GM23338 (cell line): ENCODE data around the gene FOXL2. TPM values are rescaled to one million over a fixed set of nuclear protein-coding genes. Genes with fewer than 3 reads are reported as not detected.

Source experiments
- ATAC-seq: fragments of 200-7000 bp; cut with Tn5 transposase; 3 replicates; pipeline ENCODE4 v1.9.1; 2020
- DNase-seq: peaks from one replicate; pipeline ENCODE4 v3.0.0-alpha.2; 2015; ENCODE audit warnings: low spot score
- H2AFZ ChIP-seq: fragments of 200-600 bp; sonication (generic); 2 replicates; pipeline ENCODE4 v1.8.0; 2016; ENCODE audit warnings: antibody characterized with exemption, mild to moderate bottlenecking, moderate library complexity
- H3F3A ChIP-seq: fragments of 200-600 bp; sonication (generic); replicated peaks from 2 replicates; pipeline ENCODE4 v1.8.0; 2017; ENCODE audit warnings: antibody characterized with exemption, mixed run types, low read depth
- H3K27ac ChIP-seq: fragments of 200-600 bp; sonication (generic); 2 replicates; pipeline ENCODE4 v1.6.1; 2016; ENCODE audit warnings: low read depth
- H3K27me3 ChIP-seq: fragments of 200-600 bp; sonication (generic); 2 replicates; pipeline ENCODE4 v1.8.0; 2016; ENCODE audit warnings: mild to moderate bottlenecking, mixed run types, moderate library complexity; ENCODE audit not compliant: insufficient read depth
- H3K36me3 ChIP-seq: fragments of 200-600 bp; sonication (generic); 2 replicates; pipeline ENCODE4 v1.8.0; 2016; ENCODE audit warnings: mild to moderate bottlenecking; ENCODE audit not compliant: insufficient read depth
- H3K4me1 ChIP-seq: fragments of 200-600 bp; sonication (generic); 2 replicates; pipeline ENCODE4 v1.8.0; 2016; ENCODE audit warnings: mild to moderate bottlenecking, moderate library complexity; ENCODE audit not compliant: insufficient read depth
- H3K4me2 ChIP-seq: fragments of 200-600 bp; sonication (generic); 2 replicates; pipeline ENCODE4 v1.7.1; 2017; ENCODE audit warnings: mixed run types
- H3K4me3 ChIP-seq: fragments of 200-600 bp; sonication (generic); 2 replicates; pipeline ENCODE4 v1.6.1; 2016; ENCODE audit warnings: mixed run types
- H3K79me2 ChIP-seq: fragments of 200-600 bp; sonication (generic); replicated peaks from 2 replicates; pipeline ENCODE4 v1.8.0; 2017; ENCODE audit warnings: mild to moderate bottlenecking; ENCODE audit not compliant: insufficient read depth
- H3K9me2 ChIP-seq: fragments of 200-600 bp; sonication (generic); 2 replicates; pipeline ENCODE4 v1.8.0; 2017; ENCODE audit not compliant: insufficient read depth
- H4K20me1 ChIP-seq: fragments of 200-600 bp; sonication (generic); replicated peaks from 2 replicates; pipeline ENCODE4 v1.8.0; 2017; ENCODE audit warnings: mild to moderate bottlenecking; ENCODE audit not compliant: insufficient read depth
- H3K27ac Mint-ChIP-seq: 2 replicates; pipeline ENCODE4 v1.8.0; 2020; ENCODE audit warnings: inconsistent platforms, mild to moderate bottlenecking, moderate library complexity, mixed read lengths
- H3K27me3 Mint-ChIP-seq: 3 replicates; pipeline ENCODE4 v1.8.0; 2022; ENCODE audit warnings: low read depth, mild to moderate bottlenecking, moderate library complexity, mixed read lengths, inconsistent platforms; ENCODE audit not compliant: insufficient read depth, poor library complexity
- H3K36me3 Mint-ChIP-seq: 3 replicates; pipeline ENCODE4 v1.8.0; 2021; ENCODE audit warnings: low read depth, mild to moderate bottlenecking, inconsistent platforms, moderate library complexity, mixed read lengths
- H3K4me1 Mint-ChIP-seq: 3 replicates; pipeline ENCODE4 v1.8.0; 2020; ENCODE audit warnings: mild to moderate bottlenecking, inconsistent platforms, mixed read lengths
- H3K4me3 Mint-ChIP-seq: 3 replicates; pipeline ENCODE4 v1.8.0; 2021; ENCODE audit warnings: moderate library complexity, mild to moderate bottlenecking, inconsistent platforms, mixed read lengths
- H3K9me3 Mint-ChIP-seq: 3 replicates; pipeline ENCODE4 v1.8.0; 2020; ENCODE audit warnings: moderate library complexity, mild to moderate bottlenecking, inconsistent platforms, mixed read lengths
- CREB1 ChIP-seq: fragments of 250-450 bp; sonication (Bioruptor Pico); IDR thresholded peaks from 2 replicates; pipeline ENCODE4 v1.5.0; 2020; ENCODE audit warnings: low read depth, mild to moderate bottlenecking, moderate library complexity
- EZH2 ChIP-seq: fragments of 200-600 bp; sonication (generic); IDR thresholded peaks from one replicate; pipeline ENCODE4 v1.8.0; 2017; ENCODE audit warnings: antibody characterized with exemption, mild to moderate bottlenecking, low read depth; ENCODE audit not compliant: unreplicated experiment
- JUNB ChIP-seq: IDR thresholded peaks from one replicate; pipeline ENCODE4 v1.6.1; 2016; ENCODE audit warnings: antibody characterized with exemption; ENCODE audit not compliant: unreplicated experiment
- NANOG ChIP-seq: IDR thresholded peaks from 2 replicates; pipeline ENCODE4 v1.6.1; 2016; ENCODE audit warnings: antibody characterized with exemption, borderline replicate concordance
- POLR2AphosphoS5 ChIP-seq: IDR thresholded peaks from 2 replicates; pipeline ENCODE4 v1.6.1; 2016; ENCODE audit warnings: antibody characterized with exemption, low read depth
- STAT1 ChIP-seq: IDR thresholded peaks from one replicate; pipeline ENCODE4 v1.6.1; 2016; ENCODE audit warnings: antibody characterized with exemption; ENCODE audit not compliant: unreplicated experiment
- ZNF114 ChIP-seq: fragments of 250-450 bp; sonication (Bioruptor Pico); IDR thresholded peaks from 2 replicates; pipeline ENCODE4 v1.5.0; 2020; ENCODE audit warnings: mild to moderate bottlenecking, moderate library complexity
- polyA plus RNA-seq: library from polyadenylated mRNA; unstranded; fragments of >200 nt; fragmentation: Nextera tagmentation; extraction: Ambion mirVana; gene quantifications from 2 replicates; pipeline ENCODE4 v1.2.1, GENCODE V29; 2016
- total RNA-seq: library from RNA; depleted of rRNA; stranded (reverse); fragments of >200 nt; shearing (Covaris generic); gene quantifications from 2 replicates; pipeline ENCODE4 v1.2.3, GENCODE V29; 2014
- TF ChIP-seq, protein P1 (sequence below): IDR thresholded peaks from one replicate; pipeline ENCODE4 v1.6.1; 2018; ENCODE audit warnings: antibody characterized with exemption; ENCODE audit not compliant: unreplicated experiment
- TF ChIP-seq, protein P2 (sequence below), 2 experiments: fragments of 200-600 bp in 1 of 2; sonication (generic) in 1 of 2; conservative IDR thresholded peaks; 2 replicates each; pipeline versions ENCODE4 v1.5.1 to v1.6.1; 2016 to 2017; ENCODE audit warnings: antibody characterized with exemption in 2 of 2, low read depth in 2 of 2, mild to moderate bottlenecking in 2 of 2, moderate library complexity in 1 of 2
- TF ChIP-seq, protein P3 (sequence below): fragments of 250-450 bp; sonication (Bioruptor Pico); IDR thresholded peaks from 2 replicates; pipeline ENCODE4 v1.5.0; 2020; ENCODE audit warnings: mild to moderate bottlenecking, moderate library complexity

Gene FOXL2
- total and polyA plus RNA-seq, 2 experiments from 2014 or later, result 0.89 to 3.5 TPM

DNA sequence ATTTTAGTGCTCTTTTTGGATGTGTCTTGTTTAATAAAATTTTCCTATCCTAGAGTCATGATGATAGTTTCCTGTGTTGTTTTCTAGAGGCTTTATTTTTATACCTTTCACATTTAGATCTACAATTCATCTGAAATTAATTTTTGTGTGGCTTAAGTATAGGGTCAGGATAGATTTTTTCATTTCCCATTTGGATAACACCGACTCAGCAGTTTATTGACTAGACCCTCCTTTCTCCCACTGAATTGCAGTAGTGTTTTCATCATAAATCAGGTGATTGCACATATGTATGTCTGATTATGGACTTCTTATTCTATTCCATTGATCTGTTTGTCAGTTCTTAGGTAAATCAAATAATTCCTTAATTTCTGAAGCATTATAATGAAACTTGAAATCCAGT is 48.8 kb upstream of the FOXL2 start (continued):
- TF ChIP-seq, protein P1, sequence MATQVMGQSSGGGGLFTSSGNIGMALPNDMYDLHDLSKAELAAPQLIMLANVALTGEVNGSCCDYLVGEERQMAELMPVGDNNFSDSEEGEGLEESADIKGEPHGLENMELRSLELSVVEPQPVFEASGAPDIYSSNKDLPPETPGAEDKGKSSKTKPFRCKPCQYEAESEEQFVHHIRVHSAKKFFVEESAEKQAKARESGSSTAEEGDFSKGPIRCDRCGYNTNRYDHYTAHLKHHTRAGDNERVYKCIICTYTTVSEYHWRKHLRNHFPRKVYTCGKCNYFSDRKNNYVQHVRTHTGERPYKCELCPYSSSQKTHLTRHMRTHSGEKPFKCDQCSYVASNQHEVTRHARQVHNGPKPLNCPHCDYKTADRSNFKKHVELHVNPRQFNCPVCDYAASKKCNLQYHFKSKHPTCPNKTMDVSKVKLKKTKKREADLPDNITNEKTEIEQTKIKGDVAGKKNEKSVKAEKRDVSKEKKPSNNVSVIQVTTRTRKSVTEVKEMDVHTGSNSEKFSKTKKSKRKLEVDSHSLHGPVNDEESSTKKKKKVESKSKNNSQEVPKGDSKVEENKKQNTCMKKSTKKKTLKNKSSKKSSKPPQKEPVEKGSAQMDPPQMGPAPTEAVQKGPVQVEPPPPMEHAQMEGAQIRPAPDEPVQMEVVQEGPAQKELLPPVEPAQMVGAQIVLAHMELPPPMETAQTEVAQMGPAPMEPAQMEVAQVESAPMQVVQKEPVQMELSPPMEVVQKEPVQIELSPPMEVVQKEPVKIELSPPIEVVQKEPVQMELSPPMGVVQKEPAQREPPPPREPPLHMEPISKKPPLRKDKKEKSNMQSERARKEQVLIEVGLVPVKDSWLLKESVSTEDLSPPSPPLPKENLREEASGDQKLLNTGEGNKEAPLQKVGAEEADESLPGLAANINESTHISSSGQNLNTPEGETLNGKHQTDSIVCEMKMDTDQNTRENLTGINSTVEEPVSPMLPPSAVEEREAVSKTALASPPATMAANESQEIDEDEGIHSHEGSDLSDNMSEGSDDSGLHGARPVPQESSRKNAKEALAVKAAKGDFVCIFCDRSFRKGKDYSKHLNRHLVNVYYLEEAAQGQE, result no peak
- TF ChIP-seq, protein P2, sequence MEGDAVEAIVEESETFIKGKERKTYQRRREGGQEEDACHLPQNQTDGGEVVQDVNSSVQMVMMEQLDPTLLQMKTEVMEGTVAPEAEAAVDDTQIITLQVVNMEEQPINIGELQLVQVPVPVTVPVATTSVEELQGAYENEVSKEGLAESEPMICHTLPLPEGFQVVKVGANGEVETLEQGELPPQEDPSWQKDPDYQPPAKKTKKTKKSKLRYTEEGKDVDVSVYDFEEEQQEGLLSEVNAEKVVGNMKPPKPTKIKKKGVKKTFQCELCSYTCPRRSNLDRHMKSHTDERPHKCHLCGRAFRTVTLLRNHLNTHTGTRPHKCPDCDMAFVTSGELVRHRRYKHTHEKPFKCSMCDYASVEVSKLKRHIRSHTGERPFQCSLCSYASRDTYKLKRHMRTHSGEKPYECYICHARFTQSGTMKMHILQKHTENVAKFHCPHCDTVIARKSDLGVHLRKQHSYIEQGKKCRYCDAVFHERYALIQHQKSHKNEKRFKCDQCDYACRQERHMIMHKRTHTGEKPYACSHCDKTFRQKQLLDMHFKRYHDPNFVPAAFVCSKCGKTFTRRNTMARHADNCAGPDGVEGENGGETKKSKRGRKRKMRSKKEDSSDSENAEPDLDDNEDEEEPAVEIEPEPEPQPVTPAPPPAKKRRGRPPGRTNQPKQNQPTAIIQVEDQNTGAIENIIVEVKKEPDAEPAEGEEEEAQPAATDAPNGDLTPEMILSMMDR (conservative IDR thresholded peaks at IDR 0.05; ENCODE audit: low read depth in 2 of 2), result no peak
- TF ChIP-seq NANOG (no peak), POLR2AphosphoS5 (no peak)

DNA sequence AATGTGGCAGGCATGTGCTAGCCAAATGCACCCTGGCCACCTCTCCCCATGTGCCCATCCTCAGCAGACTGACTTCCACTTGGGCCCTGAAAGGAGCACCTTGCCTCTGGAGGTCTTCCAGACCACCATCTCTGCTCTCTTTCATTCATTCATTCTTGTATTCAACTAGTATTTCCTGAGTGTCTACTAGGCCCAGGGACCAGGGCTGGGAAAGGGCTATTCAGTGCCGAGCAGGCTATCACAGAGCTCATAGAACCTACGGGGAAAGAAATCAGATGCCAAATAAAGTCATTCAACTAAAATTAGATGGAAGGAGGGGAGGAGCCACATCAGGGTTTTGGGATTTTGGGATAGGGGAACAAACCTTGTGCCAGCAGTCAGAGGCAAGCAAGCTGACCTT is 40.2 kb upstream of the FOXL2 start:
- H3K36me3 ChIP-seq, result no peaks in the 10 kb centered on the region
- Mint-ChIP-seq H3K4me3 (no peak overlapping the region), H3K9me3 (no peaks in the 10 kb centered on the region), H3K27ac (no peak overlapping the region), H3K36me3 (no peaks in the 10 kb centered on the region), H3K4me1 (no peaks in the 10 kb centered on the region), H3K27me3 (peaks cover 3% of the 10 kb centered on the region)
- no peaks in the 10 kb centered on the region for H3K9me2 ChIP-seq
- no peak overlapping the region for H3K27ac ChIP-seq
- no peaks in the 10 kb centered on the region for H3K79me2 ChIP-seq
- no peak overlapping the region for H3K4me3 ChIP-seq
- H3K4me1 ChIP-seq, result no peaks in the 10 kb centered on the region
- no peaks in the 10 kb centered on the region for H4K20me1 ChIP-seq
- no peaks in the 10 kb centered on the region for H3F3A ChIP-seq
- DNase-seq (no peak), ATAC-seq (no peak)
- H2AFZ ChIP-seq, result 0 out of 2 replicates have a peak overlapping the region, but pooled peaks have one; percentile 18
- no peaks in the 10 kb centered on the region for H3K27me3 ChIP-seq
- no peak overlapping the region for H3K4me2 ChIP-seq
- TF ChIP-seq, protein P3, sequence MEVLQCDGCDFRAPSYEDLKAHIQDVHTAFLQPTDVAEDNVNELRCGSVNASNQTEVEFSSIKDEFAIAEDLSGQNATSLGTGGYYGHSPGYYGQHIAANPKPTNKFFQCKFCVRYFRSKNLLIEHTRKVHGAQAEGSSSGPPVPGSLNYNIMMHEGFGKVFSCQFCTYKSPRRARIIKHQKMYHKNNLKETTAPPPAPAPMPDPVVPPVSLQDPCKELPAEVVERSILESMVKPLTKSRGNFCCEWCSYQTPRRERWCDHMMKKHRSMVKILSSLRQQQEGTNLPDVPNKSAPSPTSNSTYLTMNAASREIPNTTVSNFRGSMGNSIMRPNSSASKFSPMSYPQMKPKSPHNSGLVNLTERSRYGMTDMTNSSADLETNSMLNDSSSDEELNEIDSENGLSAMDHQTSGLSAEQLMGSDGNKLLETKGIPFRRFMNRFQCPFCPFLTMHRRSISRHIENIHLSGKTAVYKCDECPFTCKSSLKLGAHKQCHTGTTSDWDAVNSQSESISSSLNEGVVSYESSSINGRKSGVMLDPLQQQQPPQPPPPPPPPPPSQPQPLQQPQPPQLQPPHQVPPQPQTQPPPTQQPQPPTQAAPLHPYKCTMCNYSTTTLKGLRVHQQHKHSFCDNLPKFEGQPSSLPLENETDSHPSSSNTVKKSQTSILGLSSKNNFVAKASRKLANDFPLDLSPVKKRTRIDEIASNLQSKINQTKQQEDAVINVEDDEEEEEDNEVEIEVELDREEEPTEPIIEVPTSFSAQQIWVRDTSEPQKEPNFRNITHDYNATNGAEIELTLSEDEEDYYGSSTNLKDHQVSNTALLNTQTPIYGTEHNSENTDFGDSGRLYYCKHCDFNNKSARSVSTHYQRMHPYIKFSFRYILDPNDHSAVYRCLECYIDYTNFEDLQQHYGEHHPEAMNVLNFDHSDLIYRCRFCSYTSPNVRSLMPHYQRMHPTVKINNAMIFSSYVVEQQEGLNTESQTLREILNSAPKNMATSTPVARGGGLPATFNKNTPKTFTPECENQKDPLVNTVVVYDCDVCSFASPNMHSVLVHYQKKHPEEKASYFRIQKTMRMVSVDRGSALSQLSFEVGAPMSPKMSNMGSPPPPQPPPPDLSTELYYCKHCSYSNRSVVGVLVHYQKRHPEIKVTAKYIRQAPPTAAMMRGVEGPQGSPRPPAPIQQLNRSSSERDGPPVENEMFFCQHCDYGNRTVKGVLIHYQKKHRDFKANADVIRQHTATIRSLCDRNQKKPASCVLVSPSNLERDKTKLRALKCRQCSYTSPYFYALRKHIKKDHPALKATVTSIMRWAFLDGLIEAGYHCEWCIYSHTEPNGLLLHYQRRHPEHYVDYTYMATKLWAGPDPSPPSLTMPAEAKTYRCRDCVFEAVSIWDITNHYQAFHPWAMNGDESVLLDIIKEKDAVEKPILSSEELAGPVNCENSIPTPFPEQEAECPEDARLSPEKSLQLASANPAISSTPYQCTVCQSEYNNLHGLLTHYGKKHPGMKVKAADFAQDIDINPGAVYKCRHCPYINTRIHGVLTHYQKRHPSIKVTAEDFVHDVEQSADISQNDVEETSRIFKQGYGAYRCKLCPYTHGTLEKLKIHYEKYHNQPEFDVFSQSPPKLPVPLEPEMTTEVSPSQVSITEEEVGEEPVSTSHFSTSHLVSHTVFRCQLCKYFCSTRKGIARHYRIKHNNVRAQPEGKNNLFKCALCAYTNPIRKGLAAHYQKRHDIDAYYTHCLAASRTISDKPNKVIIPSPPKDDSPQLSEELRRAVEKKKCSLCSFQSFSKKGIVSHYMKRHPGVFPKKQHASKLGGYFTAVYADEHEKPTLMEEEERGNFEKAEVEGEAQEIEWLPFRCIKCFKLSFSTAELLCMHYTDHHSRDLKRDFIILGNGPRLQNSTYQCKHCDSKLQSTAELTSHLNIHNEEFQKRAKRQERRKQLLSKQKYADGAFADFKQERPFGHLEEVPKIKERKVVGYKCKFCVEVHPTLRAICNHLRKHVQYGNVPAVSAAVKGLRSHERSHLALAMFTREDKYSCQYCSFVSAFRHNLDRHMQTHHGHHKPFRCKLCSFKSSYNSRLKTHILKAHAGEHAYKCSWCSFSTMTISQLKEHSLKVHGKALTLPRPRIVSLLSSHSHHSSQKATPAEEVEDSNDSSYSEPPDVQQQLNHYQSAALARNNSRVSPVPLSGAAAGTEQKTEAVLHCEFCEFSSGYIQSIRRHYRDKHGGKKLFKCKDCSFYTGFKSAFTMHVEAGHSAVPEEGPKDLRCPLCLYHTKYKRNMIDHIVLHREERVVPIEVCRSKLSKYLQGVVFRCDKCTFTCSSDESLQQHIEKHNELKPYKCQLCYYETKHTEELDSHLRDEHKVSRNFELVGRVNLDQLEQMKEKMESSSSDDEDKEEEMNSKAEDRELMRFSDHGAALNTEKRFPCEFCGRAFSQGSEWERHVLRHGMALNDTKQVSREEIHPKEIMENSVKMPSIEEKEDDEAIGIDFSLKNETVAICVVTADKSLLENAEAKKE (CRISPR knock-in tag), result no peak
- TF ChIP-seq CREB1 (no peak), NANOG (no peak), ZNF114 (CRISPR knock-in tag) (no peak), JUNB (no peak), EZH2 (no peak), STAT1 (no peak), POLR2AphosphoS5 (no peak)
- TF ChIP-seq, protein P2 (conservative IDR thresholded peaks at IDR 0.05; ENCODE audit: low read depth in 2 of 2), result no peak
